ENCODE data around the gene DLGAP4.

DLGAP4 gene

GRCh38 chr20:36274181-36274841 is 31.8 kb upstream of the DLGAP4 start:
- no peak for DNase-seq

GRCh38 chr20:36275011-36275410 is 31.1 kb upstream of the DLGAP4 start:
- no peak for DNase-seq

- DNase-seq, result no peak
These were observed 30.5 kb upstream of the DLGAP4 start for GRCh38 chr20:36275441-36276189.

GRCh38 chr20:36277546-36277945 is 28.6 kb upstream of the DLGAP4 start:
- no peak for DNase-seq

GRCh38 chr20:36279362-36279761 is 26.8 kb upstream of the DLGAP4 start:
- DNase-seq, result no peak

GRCh38 chr20:36279776-36280175 is 26.4 kb upstream of the DLGAP4 start:
- DNase-seq, result no peak

- no peak for DNase-seq
These were observed 24.3 kb upstream of the DLGAP4 start for GRCh38 chr20:36281785-36282380.

- no peak for DNase-seq
These were observed 21.4 kb upstream of the DLGAP4 start for GRCh38 chr20:36284751-36285150.

- no peak for DNase-seq
These were observed 20.2 kb upstream of the DLGAP4 start for GRCh38 chr20:36285746-36286447.

GRCh38 chr20:36297656-36298055 is 8.5 kb upstream of the DLGAP4 start:
- no peak for DNase-seq

GRCh38 chr20:36298061-36298460 is 8.1 kb upstream of the DLGAP4 start:
- no peak for DNase-seq

- no peak for DNase-seq
These were observed 7.3 kb upstream of the DLGAP4 start for GRCh38 chr20:36298795-36299339.

GRCh38 chr20:36299459-36299858 is 6.7 kb upstream of the DLGAP4 start:
- no peak for DNase-seq

GRCh38 chr20:36301359-36302119 is 4.6 kb upstream of the DLGAP4 start:
- no peak for DNase-seq

- no peak for DNase-seq
These were observed 3.0 kb upstream of the DLGAP4 start for GRCh38 chr20:36303020-36303595.

GRCh38 chr20:36303831-36304230 is 2.3 kb upstream of the DLGAP4 start:
- no peak for DNase-seq

- no peak for DNase-seq
These were observed 1.2 kb upstream of the DLGAP4 start for GRCh38 chr20:36304786-36305495.

GRCh38 chr20:36306553-36307411 is 643 bp downstream of the DLGAP4 start:
- peak in 1 of 2 experiments; percentile 71 for DNase-seq

GRCh38 chr20:36307412-36308325 is 1.5 kb downstream of the DLGAP4 start:
- DNase-seq, result peak in 1 of 2 experiments; percentile 40
